ENCODE data around the gene ADSS1.

ADSS1 gene

DNA sequence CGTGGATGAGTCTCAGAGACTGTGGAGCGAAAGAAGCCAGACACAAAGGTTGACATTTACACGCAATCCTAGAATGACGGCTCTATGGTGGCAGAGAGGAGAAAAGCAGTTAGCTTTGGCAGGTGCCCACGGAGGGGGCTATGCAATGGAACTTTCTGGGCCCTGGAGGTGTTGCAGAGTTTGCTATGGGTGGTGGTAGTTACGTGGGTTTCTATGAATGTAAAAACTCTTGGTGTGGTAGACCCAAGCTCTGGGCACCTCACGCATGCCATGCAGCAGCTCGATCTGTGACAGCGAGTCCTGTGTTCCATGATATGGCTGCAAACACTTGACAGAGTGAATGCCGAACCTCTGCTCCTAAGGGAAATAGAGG is 39.6 kb upstream of the ADSS1 start:
- no peaks in the 10 kb centered on the region for H3K36me3 Mint-ChIP-seq
- H3K4me1 Mint-ChIP-seq: peaks cover 68% of the 10 kb centered on the region
- H3K27me3 Mint-ChIP-seq: no peaks in the 10 kb centered on the region
- ATAC-seq: no peak
- peaks cover 3% of the 10 kb centered on the region for H3K9me3 Mint-ChIP-seq
- no peak overlapping the region for H3K27ac Mint-ChIP-seq
- no peak overlapping the region for H3K4me3 Mint-ChIP-seq

DNA sequence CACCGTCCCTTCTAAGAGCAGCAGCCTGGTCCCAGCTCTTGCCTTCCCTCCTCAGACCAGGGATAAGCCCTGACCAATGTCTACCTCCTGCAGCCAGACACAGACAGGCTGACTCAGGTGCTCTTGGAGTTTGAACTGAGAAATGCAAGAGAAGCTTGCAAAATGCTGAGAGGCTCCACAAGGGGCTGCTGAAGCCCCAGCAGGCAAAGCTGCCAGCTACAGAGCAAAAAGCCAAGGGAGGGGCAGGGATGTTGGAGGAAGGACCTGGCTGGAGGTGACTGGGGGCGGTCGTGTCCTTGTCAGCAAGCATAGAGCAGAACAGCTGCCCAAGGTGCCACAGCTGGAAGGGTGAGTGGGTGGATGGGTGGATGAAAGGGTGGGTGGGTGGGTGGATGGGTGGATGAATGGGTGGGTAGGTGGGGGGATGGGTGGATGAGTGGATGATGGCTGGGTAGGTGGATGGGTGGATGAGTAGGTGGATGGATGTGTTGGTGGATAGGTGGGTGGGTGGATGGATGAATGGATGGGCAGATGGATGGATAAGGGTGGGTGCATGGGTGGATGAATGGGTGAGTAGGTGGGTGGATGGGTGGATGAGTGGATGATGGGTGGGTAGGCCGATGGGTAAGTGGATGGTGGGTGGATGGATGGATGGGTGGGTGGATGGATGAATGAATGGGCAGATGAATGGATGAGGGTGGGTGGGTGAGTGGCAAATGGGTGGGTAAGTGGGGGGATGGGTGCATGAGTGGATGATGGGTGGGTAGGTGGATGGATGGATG is 38.6 kb upstream of the ADSS1 start:
- Mint-ChIP-seq H3K4me1 (peaks cover 60% of the 10 kb centered on the region), H3K27ac (peak overlapping the region; percentile 75), H3K27me3 (no peaks in the 10 kb centered on the region), H3K9me3 (peaks cover 3% of the 10 kb centered on the region), H3K4me3 (peak overlapping the region; percentile 24), H3K36me3 (no peaks in the 10 kb centered on the region)
- no peak for ATAC-seq

GRCh38 chr14:104685998-104686610 is 37.9 kb upstream of the ADSS1 start:
- Mint-ChIP-seq H3K36me3 (no peaks in the 10 kb centered on the region), H3K27ac (peak overlapping the region; percentile 75), H3K27me3 (no peaks in the 10 kb centered on the region), H3K4me3 (no peak overlapping the region), H3K9me3 (peaks cover 3% of the 10 kb centered on the region), H3K4me1 (peaks cover 58% of the 10 kb centered on the region)
- ATAC-seq: no peak

GRCh38 chr14:104686624-104687517 is 37.2 kb upstream of the ADSS1 start:
- H3K27ac Mint-ChIP-seq: peak overlapping the region; percentile 44
- ATAC-seq: no peak
- H3K36me3 Mint-ChIP-seq: no peaks in the 10 kb centered on the region
- peak overlapping the region; percentile 19 for H3K4me3 Mint-ChIP-seq
- no peaks in the 10 kb centered on the region for H3K27me3 Mint-ChIP-seq
- peaks cover 3% of the 10 kb centered on the region for H3K9me3 Mint-ChIP-seq
- H3K4me1 Mint-ChIP-seq: peaks cover 58% of the 10 kb centered on the region

GRCh38 chr14:104687601-104688504 is 36.2 kb upstream of the ADSS1 start:
- Mint-ChIP-seq H3K27me3 (no peaks in the 10 kb centered on the region), H3K4me1 (peaks cover 59% of the 10 kb centered on the region), H3K9me3 (peaks cover 3% of the 10 kb centered on the region), H3K36me3 (no peaks in the 10 kb centered on the region), H3K4me3 (no peak overlapping the region), H3K27ac (peak overlapping the region; percentile 44)
- ATAC-seq: no peak

DNA sequence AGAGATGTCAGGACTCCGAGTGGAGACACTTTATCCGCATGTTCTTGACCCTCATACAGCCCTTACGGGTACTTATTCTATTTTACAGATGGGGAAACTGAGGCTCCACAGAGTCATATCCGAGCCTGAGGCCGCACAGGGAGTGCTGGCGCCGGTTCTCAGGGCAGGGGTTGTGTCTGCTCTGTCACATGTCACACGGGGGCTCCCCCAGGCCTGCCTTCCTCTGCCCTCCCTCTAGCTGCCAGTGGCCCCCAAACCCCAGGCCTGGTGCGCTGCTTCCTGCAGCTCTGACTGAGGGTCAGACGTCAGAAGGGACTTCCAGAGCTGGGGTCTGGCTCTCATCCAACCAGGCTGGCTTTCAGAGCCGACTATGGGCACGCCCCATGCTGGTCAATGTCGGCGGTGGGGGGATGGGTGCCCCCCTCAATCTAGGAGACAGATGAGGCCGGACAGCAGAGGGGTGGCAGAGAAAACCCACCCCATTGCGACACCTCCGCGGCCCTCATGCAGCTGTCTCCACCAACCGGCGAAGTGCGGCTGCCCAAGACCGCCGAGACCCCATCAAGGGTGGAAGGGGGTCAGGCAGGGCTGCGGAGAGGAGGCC is 35.4 kb upstream of the ADSS1 start:
- Mint-ChIP-seq H3K4me3 (peak overlapping the region; percentile 76), H3K27me3 (no peaks in the 10 kb centered on the region), H3K9me3 (peaks cover 3% of the 10 kb centered on the region), H3K27ac (peak overlapping the region; percentile 70), H3K36me3 (no peaks in the 10 kb centered on the region), H3K4me1 (peaks cover 66% of the 10 kb centered on the region)
- ATAC-seq: no peak

- peaks cover 72% of the 10 kb centered on the region for H3K4me1 Mint-ChIP-seq
- H3K27ac Mint-ChIP-seq: peak within 1 kb of the TSS; percentile 70
- no peaks in the 10 kb centered on the region for H3K27me3 Mint-ChIP-seq
- peak within 1 kb of the TSS; percentile 78 for H3K4me3 Mint-ChIP-seq
- peak; percentile 62 for ATAC-seq
- no peaks in the 10 kb centered on the region for H3K36me3 Mint-ChIP-seq
- H3K9me3 Mint-ChIP-seq: peaks cover 3% of the 10 kb centered on the region
These were observed 34.7 kb upstream of the ADSS1 start, which contains the start of gene INF2 for GRCh38 chr14:104689109-104689880. INF2 (plus strand) TSS chr14:104689618; CDS start chr14:104701366, 11,748 bp downstream.

DNA sequence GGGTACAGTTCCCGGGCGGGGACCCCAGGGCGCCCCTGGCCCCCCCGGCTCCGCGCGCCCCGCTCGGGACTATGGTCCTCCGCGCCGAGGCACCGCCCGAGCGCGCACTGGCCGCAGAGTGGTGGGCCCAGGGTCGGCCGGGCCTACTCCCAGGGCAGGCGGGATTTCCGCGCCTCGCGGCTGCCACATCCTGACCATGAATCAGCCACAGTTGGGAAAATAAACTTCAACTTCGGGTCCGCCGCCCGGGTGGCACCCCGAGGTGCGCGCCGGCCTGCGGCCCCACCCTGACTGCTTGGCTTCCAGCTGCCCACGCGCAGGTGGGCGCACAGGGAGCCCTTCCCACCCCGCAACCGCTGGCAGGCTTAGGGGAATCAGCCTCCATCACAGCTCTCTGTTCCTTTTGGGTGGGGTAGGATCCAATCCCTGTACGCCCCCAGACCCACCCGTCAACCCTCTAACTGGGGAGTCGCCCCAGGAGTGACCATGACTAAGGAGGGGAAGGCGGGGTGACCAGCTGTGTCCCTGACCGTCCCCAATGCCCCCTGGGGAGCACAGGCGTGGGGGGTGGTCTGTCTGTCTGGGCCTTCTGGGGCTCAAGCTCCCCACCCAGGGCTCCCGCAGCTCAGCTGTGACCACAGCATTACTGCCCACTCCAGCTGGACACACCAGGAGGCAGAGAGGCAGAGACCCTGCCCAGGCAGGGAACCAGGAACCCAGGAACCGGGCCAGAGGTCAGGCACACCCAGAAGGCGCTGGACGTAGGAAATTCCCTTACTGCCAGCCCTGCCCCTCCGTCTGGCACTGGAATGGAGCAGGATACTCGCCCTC is 33.9 kb upstream of the ADSS1 start:
- H3K4me3 Mint-ChIP-seq: peak overlapping the region; percentile 78
- H3K27me3 Mint-ChIP-seq: no peaks in the 10 kb centered on the region
- H3K36me3 Mint-ChIP-seq: no peaks in the 10 kb centered on the region
- peaks cover 3% of the 10 kb centered on the region for H3K9me3 Mint-ChIP-seq
- peak; percentile 45 for ATAC-seq
- H3K4me1 Mint-ChIP-seq: peaks cover 77% of the 10 kb centered on the region
- peak overlapping the region; percentile 62 for H3K27ac Mint-ChIP-seq

DNA sequence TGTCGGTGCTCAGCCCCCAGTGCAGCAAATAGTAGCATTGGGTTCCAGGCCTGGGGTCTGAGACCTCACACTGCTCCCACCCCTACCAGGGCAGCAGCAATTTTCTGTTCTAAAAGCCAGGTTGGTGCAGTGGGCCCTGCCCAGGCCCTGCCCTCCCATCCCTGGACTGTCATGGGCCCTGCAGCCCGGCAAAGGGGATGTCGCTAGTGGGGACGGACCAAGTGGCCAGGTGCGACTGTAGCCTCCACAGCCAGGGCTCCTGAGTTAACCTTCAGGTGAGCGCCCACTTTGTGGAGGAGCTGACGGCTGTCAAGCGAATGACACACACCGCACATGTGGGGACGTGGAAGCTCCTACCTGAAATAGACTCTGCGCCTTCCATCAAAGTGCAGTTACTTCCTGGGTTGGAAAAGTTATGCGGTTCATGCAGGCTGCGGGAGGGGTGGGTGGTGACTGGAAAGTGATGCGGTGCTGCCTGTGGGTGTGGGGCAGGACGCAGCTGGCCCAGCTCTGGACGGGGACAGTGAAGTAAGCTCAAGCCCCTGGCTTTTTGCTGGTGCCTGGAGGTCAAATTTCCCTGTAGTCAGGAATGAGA is 33.1 kb upstream of the ADSS1 start:
- H3K36me3 Mint-ChIP-seq: peaks cover 5% of the 10 kb centered on the region
- H3K9me3 Mint-ChIP-seq: peaks cover 2% of the 10 kb centered on the region
- no peak for ATAC-seq
- peak overlapping the region; percentile 62 for H3K27ac Mint-ChIP-seq
- no peaks in the 10 kb centered on the region for H3K27me3 Mint-ChIP-seq
- peaks cover 77% of the 10 kb centered on the region for H3K4me1 Mint-ChIP-seq
- H3K4me3 Mint-ChIP-seq: peak overlapping the region; percentile 78

DNA sequence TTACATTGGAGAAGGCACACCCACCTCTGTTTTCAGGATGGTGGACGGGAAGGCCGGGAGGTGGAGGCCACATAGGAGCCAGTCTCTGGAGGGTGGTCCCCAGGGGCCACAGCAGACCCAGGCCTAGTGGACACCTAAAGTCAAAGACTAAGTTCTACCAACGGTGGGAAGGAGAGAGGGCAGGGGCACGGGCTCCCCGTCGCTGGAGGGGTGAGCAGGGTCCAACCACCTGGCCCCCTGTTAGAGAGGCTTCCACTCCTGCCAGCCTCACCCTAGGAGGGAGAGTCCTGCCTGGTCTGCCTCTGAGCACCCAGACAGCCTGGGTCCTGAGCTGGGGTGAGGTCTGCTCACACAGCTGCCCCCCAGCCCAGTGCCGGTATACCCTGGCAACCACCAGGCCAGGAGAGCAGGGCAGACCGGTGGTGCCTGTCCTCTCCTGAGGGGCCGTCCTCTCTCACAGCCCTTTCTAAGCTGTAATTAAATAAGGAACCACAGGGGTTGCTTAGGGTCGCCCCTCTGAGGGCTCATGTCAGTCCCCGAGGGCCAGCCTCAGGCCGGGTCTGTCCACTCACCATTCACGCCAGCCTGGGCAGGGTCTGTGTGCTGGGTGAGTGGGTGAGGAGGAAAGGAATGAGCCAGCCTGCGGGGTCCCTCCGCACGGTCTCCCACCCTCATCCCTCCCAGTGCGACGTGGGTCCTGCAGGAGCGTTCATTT is 32.3 kb upstream of the ADSS1 start:
- peak overlapping the region; percentile 62 for H3K27ac Mint-ChIP-seq
- H3K4me1 Mint-ChIP-seq: peaks cover 75% of the 10 kb centered on the region
- no peaks in the 10 kb centered on the region for H3K9me3 Mint-ChIP-seq
- no peak for ATAC-seq
- peaks cover 9% of the 10 kb centered on the region for H3K36me3 Mint-ChIP-seq
- H3K4me3 Mint-ChIP-seq: peak overlapping the region; percentile 78
- no peaks in the 10 kb centered on the region for H3K27me3 Mint-ChIP-seq

- H3K9me3 Mint-ChIP-seq: no peaks in the 10 kb centered on the region
- H3K4me1 Mint-ChIP-seq: peaks cover 68% of the 10 kb centered on the region
These were observed 31.6 kb upstream of the ADSS1 start for GRCh38 chr14:104692261-104692938.

GRCh38 chr14:104692939-104693315 is 31.1 kb upstream of the ADSS1 start:
- no peaks in the 10 kb centered on the region for H3K27me3 Mint-ChIP-seq
- H3K27ac Mint-ChIP-seq: peak overlapping the region; percentile 91
- peaks cover 9% of the 10 kb centered on the region for H3K36me3 Mint-ChIP-seq
- ATAC-seq: no peak
- peaks cover 63% of the 10 kb centered on the region for H3K4me1 Mint-ChIP-seq
- no peaks in the 10 kb centered on the region for H3K9me3 Mint-ChIP-seq
- no peak overlapping the region for H3K4me3 Mint-ChIP-seq

More at GRCh38 chr14:104692261-104692938, 31.6 kb upstream of the ADSS1 start:
- Mint-ChIP-seq H3K36me3 (peaks cover 9% of the 10 kb centered on the region), H3K27me3 (no peaks in the 10 kb centered on the region), H3K27ac (peak overlapping the region; percentile 91), H3K4me3 (no peak overlapping the region)
- no peak for ATAC-seq
